SK-N-SH (cell line): Measurements from ENCODE around the gene RHOH. TPM values are rescaled to one million over a fixed set of nuclear protein-coding genes. Genes with fewer than 3 reads are reported as not detected.

ENCODE experiments used
- CTCF ChIA-PET: fragments of 300-600, 350-600 bp; formaldehyde crosslinking; extraction: SDS; loops from one replicate; lab custom pipeline; 2021; lab: Yijun Ruan, JAX
- POLR2A ChIA-PET: fragments of 350-600 bp; sonication (Branson Sonifier 250); formaldehyde crosslinking; extraction: SDS; loops from one replicate; lab custom pipeline; 2020; ENCODE audit warnings: antibody characterized with exemption, inconsistent platforms; lab: Yijun Ruan, JAX
- DNase-seq: peaks from one replicate; pipeline ENCODE4 v3.0.0; 2012
- H2AFZ ChIP-seq: fragments of 200-600 bp; sonication (generic); 2 replicates; pipeline ENCODE4 v1.8.1; 2016; ENCODE audit warnings: antibody characterized with exemption, mild to moderate bottlenecking, low read depth
- H3F3A ChIP-seq: fragments of 200-600 bp; sonication (generic); replicated peaks from 2 replicates; pipeline ENCODE3; 2016; ENCODE audit warnings: antibody characterized with exemption, mild to moderate bottlenecking; ENCODE audit not compliant: insufficient read depth
- H3K27ac ChIP-seq, 2 experiments: fragments of 200-500 bp in 1 of 2; fragments of 200-600 bp in 1 of 2; sonication (Bioruptor generic) in 1 of 2; sonication (generic), shearing (Covaris generic) in 1 of 2; 2 replicates each; pipeline versions ENCODE4 v1.5.1 to v1.6.1; 2014 to 2016; ENCODE audit warnings: low read depth in 2 of 2, inconsistent platforms in 1 of 2, low read length in 1 of 2, mild to moderate bottlenecking in 1 of 2, mixed read lengths in 1 of 2
- H3K27me3 ChIP-seq: fragments of 200-600 bp; sonication (generic), shearing (Covaris generic); 2 replicates; pipeline ENCODE4 v1.6.1; 2016; ENCODE audit warnings: mixed run types; ENCODE audit not compliant: insufficient read depth
- H3K36me3 ChIP-seq, 2 experiments: fragments of 200-500 bp in 1 of 2; fragments of 200-600 bp in 1 of 2; sonication (Bioruptor generic) in 1 of 2; sonication (generic) in 1 of 2; replicated peaks in 1 of 2; 2 replicates each; pipeline versions ENCODE3 to v1.5.1; 2014 to 2016; ENCODE audit warnings: low read length in 1 of 2, mild to moderate bottlenecking in 1 of 2; ENCODE audit not compliant: insufficient read depth in 2 of 2, control insufficient read depth in 1 of 2
- H3K4me1 ChIP-seq, 2 experiments: fragments of 200-500 bp in 1 of 2; fragments of 200-600 bp in 1 of 2; sonication (Bioruptor generic) in 1 of 2; sonication (generic), shearing (Covaris generic) in 1 of 2; 2 replicates each; pipeline versions ENCODE4 v1.5.1 to v1.6.1; 2014 to 2016; ENCODE audit warnings: low read depth in 1 of 2, low read length in 1 of 2, mixed run types in 1 of 2; ENCODE audit not compliant: insufficient read depth in 2 of 2, control insufficient read depth in 1 of 2
- H3K4me2 ChIP-seq: fragments of 200-600 bp; sonication (generic), shearing (Covaris generic); 2 replicates; pipeline ENCODE4 v1.6.1; 2017; ENCODE audit warnings: mixed run types
- H3K4me3 ChIP-seq, 2 experiments: fragments of 200-500 bp in 1 of 2; fragments of 200-600 bp in 1 of 2; sonication (Bioruptor generic) in 1 of 2; sonication (generic), shearing (Covaris generic) in 1 of 2; 2 replicates each; pipeline versions ENCODE4 v1.5.1 to v1.8.1; 2014 to 2016; ENCODE audit warnings: low read depth in 2 of 2, inconsistent platforms in 1 of 2, low read length in 1 of 2, mild to moderate bottlenecking in 1 of 2, mixed read lengths in 1 of 2, moderate library complexity in 1 of 2
- H3K79me2 ChIP-seq: fragments of 200-600 bp; sonication (generic); 2 replicates; pipeline ENCODE4 v1.8.1; 2017; ENCODE audit warnings: mild to moderate bottlenecking; ENCODE audit not compliant: insufficient read depth
- H3K9ac ChIP-seq: fragments of 200-600 bp; sonication (generic); 2 replicates; pipeline ENCODE4 v1.6.1; 2017; ENCODE audit warnings: mixed run types
- H3K9me2 ChIP-seq: fragments of 200-600 bp; sonication (generic); 2 replicates; pipeline ENCODE4 v1.6.1; 2017; ENCODE audit warnings: mixed run types
- H3K9me3 ChIP-seq: fragments of 200-600 bp; sonication (generic); 2 replicates; pipeline ENCODE4 v1.6.1; 2017; ENCODE audit warnings: mixed run types, mild to moderate bottlenecking, moderate library complexity
- H4K20me1 ChIP-seq: fragments of 200-600 bp; sonication (generic); 2 replicates; pipeline ENCODE4 v1.6.1; 2017; ENCODE audit warnings: mild to moderate bottlenecking, mixed run types; ENCODE audit not compliant: insufficient read depth
- CHD2 ChIP-seq: fragments of 150-350 bp; IDR thresholded peaks from 2 replicates; pipeline ENCODE4 v1.6.1; 2018; ENCODE audit warnings: low read length; ENCODE audit not compliant: partially characterized antibody
- ELF1 ChIP-seq: IDR thresholded peaks from 2 replicates; pipeline ENCODE4 v1.4.0; 2012
- EP300 ChIP-seq, 2 experiments: IDR thresholded peaks; 2 replicates each; pipeline versions ENCODE4 v1.4.0 to v1.6.1; 2012; ENCODE audit warnings: borderline replicate concordance in 1 of 2, low read depth in 1 of 2, low read length in 1 of 2
- FOXM1 ChIP-seq: IDR thresholded peaks from 2 replicates; pipeline ENCODE4 v1.4.0; 2012; ENCODE audit warnings: low read depth, mild to moderate bottlenecking
- GABPA ChIP-seq: IDR thresholded peaks from 2 replicates; pipeline ENCODE4 v1.4.0; 2012; ENCODE audit warnings: low read depth, mild to moderate bottlenecking
- IRF3 ChIP-seq: fragments of 150-350 bp; IDR thresholded peaks from 2 replicates; pipeline ENCODE4 v1.6.1; 2016; ENCODE audit warnings: mild to moderate bottlenecking, low read depth, low read length
- MXI1 ChIP-seq: IDR thresholded peaks from 2 replicates; pipeline ENCODE4 v1.6.1; 2012; ENCODE audit warnings: mild to moderate bottlenecking, low read depth, low read length, improper control_type of control experiment
- NRF1 ChIP-seq: IDR thresholded peaks from 2 replicates; pipeline ENCODE4 v1.6.1; 2012; ENCODE audit warnings: low read depth, mild to moderate bottlenecking, low read length
- RCOR1 ChIP-seq: fragments of 150-350 bp; IDR thresholded peaks from 2 replicates; pipeline ENCODE4 v1.6.1; 2017; ENCODE audit warnings: antibody characterized with exemption, low read length
- REST ChIP-seq: IDR thresholded peaks from 2 replicates; pipeline ENCODE4 v1.6.1; 2012; ENCODE audit warnings: mild to moderate bottlenecking, low read depth, low read length, moderate library complexity
- TAF1 ChIP-seq: IDR thresholded peaks from 2 replicates; pipeline ENCODE4 v1.6.1; 2012; ENCODE audit warnings: low read depth, mild to moderate bottlenecking, low read length, moderate library complexity, borderline replicate concordance
- TCF12 ChIP-seq: IDR thresholded peaks from 2 replicates; pipeline ENCODE4 v1.4.0; 2012
- ZBTB33 ChIP-seq: IDR thresholded peaks from 2 replicates; pipeline ENCODE4 v1.4.0; 2012; ENCODE audit warnings: low read depth, borderline replicate concordance
- WGBS: methylation state at CpG from one replicate; pipeline ENCODE4 v1.1.6; 2017; ENCODE audit warnings: low lambda C conversion rate; 5-methylcytosine and 5-hydroxymethylcytosine counted together
- polyA plus RNA-seq, 3 experiments: library from polyadenylated mRNA; depleted of rRNA; stranded (reverse); fragments of >200 nt; gene quantifications; 2 replicates each; pipeline ENCODE4 v1.2.3, GENCODE V29; 2012

RHOH gene
- polyA plus RNA-seq, 1 of the 3 experiments (the other 2 are of a cell fraction), result not detected

- POLR2A ChIA-PET, result no interaction called here
- Histone ChIP-seq H3K9me2 (no peaks in the 10 kb centered on the region), H3K36me3 (no peaks in the 10 kb centered on the region), H3K4me1 (peaks cover 2 to 4% of the 10 kb centered on the region in 2 experiments; a peak in 3 of 4 replicates), H3K4me2 (no peak overlapping the region), H3K27me3 (no peaks in the 10 kb centered on the region), H3K4me3 (no peak overlapping the region), H3K27ac (no peak overlapping the region), H3F3A (no peaks in the 10 kb centered on the region), H3K9me3 (no peaks in the 10 kb centered on the region), H3K9ac (no peak overlapping the region), H3K79me2 (no peaks in the 10 kb centered on the region), H2AFZ (no peak overlapping the region), H4K20me1 (no peaks in the 10 kb centered on the region)
- DNase-seq, result no peak
- CTCF ChIA-PET, result no interaction called here
- no peak for TF ChIP-seq GABPA
- no peak for TF ChIP-seq ELF1
- TF ChIP-seq REST, result no peak
- no peak for TF ChIP-seq FOXM1
- TF ChIP-seq TCF12, result no peak
- TF ChIP-seq ZBTB33, result no peak
- TF ChIP-seq MXI1, result no peak
- TF ChIP-seq RCOR1, result no peak
- TF ChIP-seq NRF1, result no peak
- no peak for TF ChIP-seq EP300 (IDR thresholded peaks at IDR 0.05; ENCODE audit: borderline replicate concordance in 1 of 2, low read depth in 1 of 2, low read length in 1 of 2)
- TF ChIP-seq TAF1, result no peak
- WGBS, result 100% methylated on average over 4 of the region's 4 CpGs
Observed at GRCh38 chr4:40201898-40202297, 5.1 kb downstream of the RHOH start.

GRCh38 chr4:40202474-40202873 is 5.6 kb downstream of the RHOH start:
- Histone ChIP-seq H3F3A (no peaks in the 10 kb centered on the region), H3K9ac (no peak overlapping the region), H2AFZ (no peak overlapping the region), H3K27me3 (no peaks in the 10 kb centered on the region), H3K27ac (no peak overlapping the region), H3K9me2 (no peaks in the 10 kb centered on the region), H3K79me2 (no peaks in the 10 kb centered on the region), H3K36me3 (no peaks in the 10 kb centered on the region), H3K4me2 (no peak overlapping the region), H3K4me3 (no peak overlapping the region), H3K9me3 (no peaks in the 10 kb centered on the region), H4K20me1 (no peaks in the 10 kb centered on the region), H3K4me1 (peaks cover 2 to 4% of the 10 kb centered on the region in 2 experiments; a peak in 3 of 4 replicates)
- CTCF ChIA-PET, result no interaction called here
- POLR2A ChIA-PET, result no interaction called here
- 99% methylated on average over 3 of the region's 3 CpGs for WGBS
- DNase-seq, result no peak
- TF ChIP-seq GABPA (no peak), RCOR1 (no peak), ZBTB33 (no peak), IRF3 (no peak), NRF1 (no peak), TCF12 (no peak), CHD2 (no peak), REST (no peak)
